Sigmoid colon (tissue), 7 donors: ENCODE measurements around the gene MRPL4. TPM values are rescaled to one million over a fixed set of nuclear protein-coding genes. Genes with fewer than 3 reads are reported as not detected.

Source experiments
- DNase-seq: peaks from one replicate; pipeline ENCODE4 v3.0.0-alpha.2; 2019
- H3K27ac ChIP-seq, 4 donors: fragments of 200-600 bp; sonication (generic); one replicate each; pipeline ENCODE4 v1.5.1; 2016 to 2019; ENCODE audit warnings: mild to moderate bottlenecking in 1 of 4
- H3K27me3 ChIP-seq, 3 donors: fragments of 200-600 bp; sonication (generic); one replicate each; pipeline ENCODE4 v1.5.1; 2019; ENCODE audit warnings: mild to moderate bottlenecking in 1 of 3
- H3K36me3 ChIP-seq, 4 donors: fragments of 200-600 bp; sonication (generic); one replicate each; pipeline ENCODE4 v1.5.1; 2016 to 2019
- H3K4me1 ChIP-seq, 4 donors: fragments of 200-600 bp; sonication (generic); one replicate each; pipeline ENCODE4 v1.5.1; 2017 to 2019
- H3K4me3 ChIP-seq, 4 donors: fragments of 200-600 bp; sonication (generic); one replicate each; pipeline ENCODE4 v1.5.1; 2017 to 2019; ENCODE audit warnings: mild to moderate bottlenecking in 2 of 4, moderate library complexity in 1 of 4
- H3K9me3 ChIP-seq, 4 donors: fragments of 200-600 bp in 3 of 4; sonication (generic) in 3 of 4; one replicate each; pipeline versions ENCODE4 v1.5.1 to v1.6.1; 2013 to 2019
- EP300 ChIP-seq, 4 donors: sonication (generic); formaldehyde crosslinking; IDR thresholded peaks; one replicate each; pipeline ENCODE4 v1.6.1; 2017; ENCODE audit warnings: antibody characterized with exemption in 4 of 4
- POLR2A ChIP-seq, 2 donors: fragments of 450-650 bp; IDR thresholded peaks; one replicate each; pipeline ENCODE4 v1.6.1; 2016; ENCODE audit warnings: antibody characterized with exemption in 2 of 2, mild to moderate bottlenecking in 2 of 2, moderate library complexity in 2 of 2
- POLR2AphosphoS5 ChIP-seq, 4 donors: sonication (generic); formaldehyde crosslinking; IDR thresholded peaks; one replicate each; pipeline ENCODE4 v1.6.1; 2017; ENCODE audit warnings: antibody characterized with exemption in 4 of 4
- WGBS, 2 donors: extraction: QIAGEN DNeasy Blood & Tissue Kit; methylation state at CpG; one replicate each; pipeline ENCODE4 v1.1.7; 2013; 5-methylcytosine and 5-hydroxymethylcytosine counted together
- intact Hi-C: fragments of 100-400 bp; cut with DNase I; formaldehyde crosslinking; loops from one replicate; pipeline ENCODE4 v1.15.1; 2023
- polyA plus RNA-seq, 3 donors: library from polyadenylated mRNA; stranded (reverse); fragments of 200-250 nt; gene quantifications; one replicate each; pipeline ENCODE4 v1.2.3, GENCODE V29; 2013
- total RNA-seq, 4 donors: library from RNA; depleted of rRNA; stranded (reverse); fragments of >200 nt; gene quantifications; one replicate each; pipeline ENCODE4 v1.1.0, GENCODE V29; 2016
- TF ChIP-seq, protein P1 (sequence below), 4 experiments: fragments of 450-650 bp in 3 of 4; fragments of 200-600 bp in 1 of 4; IDR thresholded peaks; one replicate each; pipeline ENCODE4 v1.5.1; 2016 to 2019; ENCODE audit warnings: antibody characterized with exemption in 4 of 4, mild to moderate bottlenecking in 3 of 4, moderate library complexity in 2 of 4
- donor health status: healthy with polysubstance abuse.
- donor health status: Bipolar disorder and iron deficiency.
- donor health status: healthy.

MRPL4 gene
- total and polyA plus RNA-seq, 7 donors, result 37.9 to 85.2 (median 56.7) TPM

- H3K36me3 ChIP-seq, result no peaks in the 10 kb centered on the region
- no peaks in the 10 kb centered on the region for H3K9me3 ChIP-seq
- H3K4me1 ChIP-seq, result peaks cover 0 to 79% (median 65%) of the 10 kb centered on the region in 4 donors
- H3K27ac ChIP-seq, result no peak overlapping the region
- intact Hi-C loops, result no loop called here
- no peak for TF ChIP-seq EP300 (IDR thresholded peaks at IDR 0.05)
- TF ChIP-seq POLR2AphosphoS5 (IDR thresholded peaks at IDR 0.05), result no peak
- TF ChIP-seq, protein P1, sequence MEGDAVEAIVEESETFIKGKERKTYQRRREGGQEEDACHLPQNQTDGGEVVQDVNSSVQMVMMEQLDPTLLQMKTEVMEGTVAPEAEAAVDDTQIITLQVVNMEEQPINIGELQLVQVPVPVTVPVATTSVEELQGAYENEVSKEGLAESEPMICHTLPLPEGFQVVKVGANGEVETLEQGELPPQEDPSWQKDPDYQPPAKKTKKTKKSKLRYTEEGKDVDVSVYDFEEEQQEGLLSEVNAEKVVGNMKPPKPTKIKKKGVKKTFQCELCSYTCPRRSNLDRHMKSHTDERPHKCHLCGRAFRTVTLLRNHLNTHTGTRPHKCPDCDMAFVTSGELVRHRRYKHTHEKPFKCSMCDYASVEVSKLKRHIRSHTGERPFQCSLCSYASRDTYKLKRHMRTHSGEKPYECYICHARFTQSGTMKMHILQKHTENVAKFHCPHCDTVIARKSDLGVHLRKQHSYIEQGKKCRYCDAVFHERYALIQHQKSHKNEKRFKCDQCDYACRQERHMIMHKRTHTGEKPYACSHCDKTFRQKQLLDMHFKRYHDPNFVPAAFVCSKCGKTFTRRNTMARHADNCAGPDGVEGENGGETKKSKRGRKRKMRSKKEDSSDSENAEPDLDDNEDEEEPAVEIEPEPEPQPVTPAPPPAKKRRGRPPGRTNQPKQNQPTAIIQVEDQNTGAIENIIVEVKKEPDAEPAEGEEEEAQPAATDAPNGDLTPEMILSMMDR (IDR thresholded peaks at IDR 0.05), result no peak
- TF ChIP-seq POLR2A (IDR thresholded peaks at IDR 0.05), result no peak
- peaks cover 89 to 100% (median 100%) of the 10 kb centered on the region in 3 donors for H3K27me3 ChIP-seq
- 2% methylated on average over 49 of the region's 49 CpGs for WGBS, 2 donors
- peak overlapping the region; percentile 9 to 37 (median 27) for H3K4me3 ChIP-seq
- DNase-seq, result peak; percentile 59
Observed at GRCh38 chr19:10291554-10292205, 39.7 kb downstream of the MRPL4 start.

DNA sequence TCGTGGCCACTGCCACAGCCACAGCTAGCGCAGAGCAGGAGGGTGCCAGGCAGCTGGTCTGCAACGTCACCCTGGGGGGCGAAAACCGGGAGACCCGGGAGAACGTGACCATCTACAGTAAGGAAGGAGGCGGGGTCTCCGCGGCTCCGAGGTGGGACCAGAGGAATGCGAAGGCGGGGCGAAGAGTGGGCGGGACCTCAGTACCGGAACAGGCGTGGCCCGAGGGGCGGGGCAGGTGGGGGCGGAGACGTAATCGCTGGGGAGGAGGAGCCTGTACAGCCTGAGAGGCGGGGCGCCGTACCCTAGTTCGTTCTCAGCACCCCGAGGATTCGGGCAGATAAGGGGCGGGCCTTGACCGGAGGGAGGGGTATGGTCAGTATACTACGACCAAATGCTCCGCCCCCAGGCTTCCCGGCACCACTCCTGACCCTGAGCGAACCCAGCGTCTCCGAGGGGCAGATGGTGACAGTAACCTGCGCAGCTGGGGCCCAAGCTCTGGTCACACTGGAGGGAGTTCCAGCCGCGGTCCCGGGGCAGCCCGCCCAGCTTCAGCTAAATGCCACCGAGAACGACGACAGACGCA is 40.3 kb downstream of the MRPL4 start:
- Histone ChIP-seq H3K27me3 (peaks cover 84 to 100% (median 98%) of the 10 kb centered on the region in 3 donors), H3K4me3 (peak overlapping the region in 2 of 4 donors; percentile 36 to 37), H3K9me3 (no peaks in the 10 kb centered on the region), H3K4me1 (peaks cover 0 to 73% (median 62%) of the 10 kb centered on the region in 4 donors), H3K36me3 (no peaks in the 10 kb centered on the region), H3K27ac (no peak overlapping the region)
- intact Hi-C loops, result no loop called here
- TF ChIP-seq POLR2A (IDR thresholded peaks at IDR 0.05) (no peak), EP300 (IDR thresholded peaks at IDR 0.05) (no peak), POLR2AphosphoS5 (IDR thresholded peaks at IDR 0.05) (peak in 1 of 4 donors; percentile 4)
- TF ChIP-seq, protein P1 (IDR thresholded peaks at IDR 0.05), result no peak
- DNase-seq, result peak; percentile 80
- whole genome bisulfite sequencing, 2 donors, result 1 to 2% methylated on average over 45 of the region's 45 CpGs

DNA sequence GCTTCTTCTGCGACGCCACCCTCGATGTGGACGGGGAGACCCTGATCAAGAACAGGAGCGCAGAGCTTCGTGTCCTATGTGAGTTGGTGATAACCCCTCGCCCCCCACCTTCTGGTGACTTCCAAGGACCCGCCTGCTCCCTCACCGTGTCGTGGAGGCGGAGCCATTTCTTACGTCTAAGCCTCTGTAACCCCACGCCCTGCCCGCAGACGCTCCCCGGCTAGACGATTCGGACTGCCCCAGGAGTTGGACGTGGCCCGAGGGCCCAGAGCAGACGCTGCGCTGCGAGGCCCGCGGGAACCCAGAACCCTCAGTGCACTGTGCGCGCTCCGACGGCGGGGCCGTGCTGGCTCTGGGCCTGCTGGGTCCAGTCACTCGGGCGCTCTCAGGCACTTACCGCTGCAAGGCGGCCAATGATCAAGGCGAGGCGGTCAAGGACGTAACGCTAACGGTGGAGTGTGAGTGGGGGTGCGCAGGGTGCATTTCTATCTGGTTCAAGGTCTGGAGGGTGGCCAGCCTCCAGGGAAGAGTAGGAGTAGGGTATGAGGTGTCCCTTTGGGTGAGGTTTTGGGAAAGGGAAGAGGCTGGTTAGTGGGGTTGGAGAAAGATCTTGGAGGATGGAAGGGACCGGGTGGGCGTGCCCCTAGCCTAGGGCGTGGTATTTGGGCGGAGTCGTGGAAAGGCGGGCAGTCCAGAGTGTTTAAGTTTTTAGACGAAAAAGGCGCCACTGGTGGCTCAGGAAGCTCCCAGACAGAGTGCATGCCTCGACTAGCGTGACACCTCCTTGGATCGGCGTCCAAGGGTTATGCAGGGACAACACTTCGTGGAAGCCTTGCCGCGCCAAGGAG is 41.0 kb downstream of the MRPL4 start:
- no peak for TF ChIP-seq EP300 (IDR thresholded peaks at IDR 0.05)
- TF ChIP-seq POLR2AphosphoS5 (IDR thresholded peaks at IDR 0.05), result no peak
- TF ChIP-seq, protein P1 (IDR thresholded peaks at IDR 0.05), result no peak
- TF ChIP-seq POLR2A (IDR thresholded peaks at IDR 0.05), result no peak
- Histone ChIP-seq H3K4me3 (peak overlapping the region in 2 of 4 donors; percentile 36 to 37), H3K27ac (no peak overlapping the region), H3K4me1 (peaks cover 0 to 70% (median 60%) of the 10 kb centered on the region in 4 donors), H3K9me3 (no peaks in the 10 kb centered on the region), H3K27me3 (peaks cover 78 to 100% (median 90%) of the 10 kb centered on the region in 3 donors), H3K36me3 (no peaks in the 10 kb centered on the region)
- DNase-seq, result no peak
- intact Hi-C loops, result no loop called here
- 10 to 17% methylated on average over 56 of the region's 56 CpGs for WGBS, 2 donors

DNA sequence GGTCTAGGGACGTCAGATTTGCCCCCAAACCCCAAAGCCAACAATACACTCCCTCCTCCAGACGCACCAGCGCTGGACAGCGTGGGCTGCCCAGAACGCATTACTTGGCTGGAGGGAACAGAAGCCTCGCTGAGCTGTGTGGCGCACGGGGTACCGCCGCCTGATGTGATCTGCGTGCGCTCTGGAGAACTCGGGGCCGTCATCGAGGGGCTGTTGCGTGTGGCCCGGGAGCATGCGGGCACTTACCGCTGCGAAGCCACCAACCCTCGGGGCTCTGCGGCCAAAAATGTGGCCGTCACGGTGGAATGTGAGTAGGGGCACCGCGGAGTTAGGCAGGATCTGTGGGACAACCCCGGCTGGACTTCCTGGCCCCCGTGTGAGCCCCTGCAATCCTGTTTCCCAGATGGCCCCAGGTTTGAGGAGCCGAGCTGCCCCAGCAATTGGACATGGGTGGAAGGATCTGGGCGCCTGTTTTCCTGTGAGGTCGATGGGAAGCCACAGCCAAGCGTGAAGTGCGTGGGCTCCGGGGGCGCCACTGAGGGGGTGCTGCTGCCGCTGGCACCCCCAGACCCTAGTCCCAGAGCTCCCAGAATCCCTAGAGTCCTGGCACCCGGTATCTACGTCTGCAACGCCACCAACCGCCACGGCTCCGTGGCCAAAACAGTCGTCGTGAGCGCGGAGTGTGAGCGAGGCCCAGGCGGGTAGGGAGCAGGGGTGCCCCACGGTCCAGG is 41.8 kb downstream of the MRPL4 start:
- TF ChIP-seq POLR2AphosphoS5 (IDR thresholded peaks at IDR 0.05) (no peak), POLR2A (IDR thresholded peaks at IDR 0.05) (no peak), EP300 (IDR thresholded peaks at IDR 0.05) (no peak)
- TF ChIP-seq, protein P1 (IDR thresholded peaks at IDR 0.05), result no peak
- Histone ChIP-seq H3K36me3 (no peaks in the 10 kb centered on the region), H3K9me3 (no peaks in the 10 kb centered on the region), H3K4me1 (peaks cover 0 to 63% (median 56%) of the 10 kb centered on the region in 4 donors), H3K27ac (no peak overlapping the region), H3K27me3 (peaks cover 72 to 98% (median 82%) of the 10 kb centered on the region in 3 donors), H3K4me3 (no peak overlapping the region)
- DNase-seq, result no peak
- intact Hi-C loops, result no loop called here
- 16 to 27% methylated on average over 49 of the region's 49 CpGs for WGBS, 2 donors
